Bronchial epithelial cell (primary cell): ENCODE results near the gene LRFN2. TPM values are rescaled to one million over a fixed set of nuclear protein-coding genes. Genes with fewer than 3 reads are reported as not detected.

Experiments used
- DNase-seq: peaks from one replicate; pipeline ENCODE4 v3.0.0-alpha.2; 2010; ENCODE audit warnings: low read depth
- FAIRE-seq: peaks from 2 replicates; lab custom pipeline; 2011; peaks lifted over from hg19 to GRCh38; lab: Jason Lieb, UNC
- H3K27me3 ChIP-seq: 2 replicates; pipeline ENCODE4 v1.5.1; 2011; ENCODE audit warnings: low read length; ENCODE audit not compliant: control insufficient read depth, insufficient read depth
- H3K36me3 ChIP-seq: 2 replicates; pipeline ENCODE4 v1.5.1; 2011; ENCODE audit warnings: low read length; ENCODE audit not compliant: control insufficient read depth, insufficient read depth
- H3K4me3 ChIP-seq: 2 replicates; pipeline ENCODE4 v1.5.1; 2011; ENCODE audit warnings: mild to moderate bottlenecking, low read depth, low read length, control low read depth
- total RNA-seq: library from RNA; depleted of rRNA; stranded (reverse); fragments of >200 nt; gene quantifications from 2 replicates; pipeline ENCODE4 v1.2.1, GENCODE V29; 2014
- TF ChIP-seq, protein P1 (sequence below): IDR thresholded peaks from 2 replicates; pipeline ENCODE4 v1.5.1; 2011; ENCODE audit warnings: mild to moderate bottlenecking, moderate library complexity, low read length, control low read depth, inconsistent platforms; ENCODE audit not compliant: insufficient read depth, severe bottlenecking

LRFN2 gene
- total RNA-seq, 1 donor from 2014 or later: not detected

DNA sequence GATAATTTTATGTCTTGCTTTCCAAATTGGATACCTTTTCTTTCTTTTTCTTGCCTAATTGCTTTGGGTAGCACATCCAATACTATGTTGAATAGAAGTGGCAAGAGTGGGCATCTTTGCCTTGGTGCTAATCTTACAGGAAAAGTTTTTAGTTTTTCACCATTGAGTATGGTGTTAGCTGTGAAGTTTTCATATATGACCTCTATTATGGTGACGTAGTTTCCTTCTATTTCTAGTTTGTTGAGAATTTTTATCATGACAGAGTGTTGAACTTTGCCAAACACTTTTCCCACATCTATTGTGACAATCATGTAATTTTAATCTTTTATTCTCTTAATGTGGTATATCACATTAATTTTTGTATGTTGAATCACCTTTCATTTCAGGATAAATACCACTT, 216.1 kb downstream of the LRFN2 start:
- FAIRE-seq (no peak), DNase-seq (no peak)
- TF ChIP-seq, protein P1, sequence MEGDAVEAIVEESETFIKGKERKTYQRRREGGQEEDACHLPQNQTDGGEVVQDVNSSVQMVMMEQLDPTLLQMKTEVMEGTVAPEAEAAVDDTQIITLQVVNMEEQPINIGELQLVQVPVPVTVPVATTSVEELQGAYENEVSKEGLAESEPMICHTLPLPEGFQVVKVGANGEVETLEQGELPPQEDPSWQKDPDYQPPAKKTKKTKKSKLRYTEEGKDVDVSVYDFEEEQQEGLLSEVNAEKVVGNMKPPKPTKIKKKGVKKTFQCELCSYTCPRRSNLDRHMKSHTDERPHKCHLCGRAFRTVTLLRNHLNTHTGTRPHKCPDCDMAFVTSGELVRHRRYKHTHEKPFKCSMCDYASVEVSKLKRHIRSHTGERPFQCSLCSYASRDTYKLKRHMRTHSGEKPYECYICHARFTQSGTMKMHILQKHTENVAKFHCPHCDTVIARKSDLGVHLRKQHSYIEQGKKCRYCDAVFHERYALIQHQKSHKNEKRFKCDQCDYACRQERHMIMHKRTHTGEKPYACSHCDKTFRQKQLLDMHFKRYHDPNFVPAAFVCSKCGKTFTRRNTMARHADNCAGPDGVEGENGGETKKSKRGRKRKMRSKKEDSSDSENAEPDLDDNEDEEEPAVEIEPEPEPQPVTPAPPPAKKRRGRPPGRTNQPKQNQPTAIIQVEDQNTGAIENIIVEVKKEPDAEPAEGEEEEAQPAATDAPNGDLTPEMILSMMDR: no peak
- no peak overlapping the region for H3K4me3 ChIP-seq
- H3K27me3 ChIP-seq: no peaks in the 10 kb centered on the region
- no peaks in the 10 kb centered on the region for H3K36me3 ChIP-seq

DNA sequence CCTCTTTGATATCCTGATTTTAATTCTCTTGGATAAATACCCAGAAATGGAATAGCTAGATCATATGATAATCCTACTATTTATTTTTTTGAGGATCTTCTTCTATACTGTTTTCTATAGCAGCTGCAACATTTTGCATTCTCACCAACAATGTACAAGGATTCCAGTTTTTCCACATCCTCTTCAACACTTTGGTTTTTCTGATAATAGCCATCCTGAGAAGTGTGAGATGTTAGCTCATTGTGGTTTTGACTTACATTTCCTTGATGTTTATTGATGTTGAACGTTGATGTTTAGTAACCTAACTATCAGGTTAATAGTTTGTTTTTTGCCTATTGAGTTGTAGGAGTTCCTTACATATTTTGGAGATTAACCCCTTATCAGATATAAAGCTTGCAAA, 217.3 kb downstream of the LRFN2 start:
- FAIRE-seq (no peak), DNase-seq (no peak)
- H3K36me3 ChIP-seq: no peaks in the 10 kb centered on the region
- H3K27me3 ChIP-seq: no peaks in the 10 kb centered on the region
- no peak overlapping the region for H3K4me3 ChIP-seq
- TF ChIP-seq, protein P1: no peak

DNA sequence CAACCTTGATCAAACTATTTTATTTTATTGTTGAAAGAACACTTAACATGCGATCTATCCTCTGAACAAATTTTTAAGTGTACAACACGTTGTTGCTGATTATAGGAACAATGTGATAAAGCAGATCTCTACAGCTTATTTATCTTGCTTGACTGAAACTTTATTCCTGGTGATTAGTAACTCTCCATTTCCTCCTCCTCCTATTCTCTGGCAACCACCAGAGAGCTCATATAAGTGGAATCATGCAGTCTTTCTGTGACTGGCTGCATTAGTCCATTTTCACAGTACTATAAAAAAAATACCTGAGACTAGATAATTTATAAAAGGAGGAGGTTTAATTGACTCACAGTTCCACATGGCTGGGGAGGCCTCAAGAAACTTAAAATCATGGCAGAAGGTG, 218.1 kb downstream of the LRFN2 start:
- FAIRE-seq: no peak

DNA sequence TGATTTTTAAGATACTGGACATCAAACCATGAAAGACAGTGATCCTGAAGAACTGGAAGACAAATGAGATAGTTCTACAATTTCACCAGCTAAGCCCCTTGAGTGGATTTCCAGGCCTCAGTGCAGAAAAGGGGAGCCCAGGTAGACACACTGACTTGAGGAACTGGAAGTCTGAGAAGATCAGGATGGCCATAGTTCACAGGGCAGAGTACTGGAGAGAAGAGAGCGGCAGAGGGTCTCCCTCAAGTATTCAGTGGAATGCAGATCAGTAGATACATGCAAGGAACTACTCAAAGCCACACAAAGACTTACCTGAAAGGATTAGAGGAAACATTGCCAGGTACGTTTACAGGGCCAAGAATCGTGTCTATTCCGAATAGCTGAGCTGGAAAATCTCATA, 224.3 kb downstream of the LRFN2 start:
- H3K27me3 ChIP-seq: no peaks in the 10 kb centered on the region
- H3K4me3 ChIP-seq: no peak overlapping the region
- TF ChIP-seq, protein P1: no peak
- H3K36me3 ChIP-seq: no peaks in the 10 kb centered on the region
- FAIRE-seq (no peak), DNase-seq (no peak)

More for the DNA sequence above, 218.1 kb downstream of the LRFN2 start:
- H3K36me3 ChIP-seq: no peaks in the 10 kb centered on the region
- DNase-seq: no peak
- no peak overlapping the region for H3K4me3 ChIP-seq
- TF ChIP-seq, protein P1: no peak
- no peaks in the 10 kb centered on the region for H3K27me3 ChIP-seq

DNA sequence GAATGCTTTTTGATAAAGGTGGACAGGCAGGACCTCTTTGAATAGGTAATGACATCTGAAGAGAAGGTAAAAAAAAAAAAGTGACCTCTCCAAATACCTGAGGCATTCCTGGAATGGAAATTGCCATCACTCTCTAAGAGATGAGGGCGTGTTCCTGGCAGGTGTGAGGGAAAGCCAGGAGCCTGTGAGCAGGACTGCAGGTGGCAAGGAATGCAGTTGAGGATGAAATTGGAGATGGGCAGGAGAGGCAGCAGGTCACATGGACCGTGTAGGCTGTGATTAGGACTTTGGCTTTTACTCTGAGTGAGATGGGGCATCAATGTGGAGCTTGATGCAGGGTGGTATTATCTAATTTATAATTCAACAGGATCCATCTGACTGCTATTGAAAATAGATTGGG, 227.4 kb downstream of the LRFN2 start:
- FAIRE-seq (no peak), DNase-seq (no peak)
- TF ChIP-seq, protein P1: no peak
- Histone ChIP-seq H3K36me3 (no peaks in the 10 kb centered on the region), H3K27me3 (no peaks in the 10 kb centered on the region), H3K4me3 (no peak overlapping the region)
